ENCODE results near the gene CCDC71L.

Gene CCDC71L

GRCh38 chr7:106609416-106609815 lies 51.5 kb downstream of the CCDC71L start:
- no peak overlapping the region for H3K4me3 ChIP-seq (ENCODE audit: low read depth, low read length)

DNA sequence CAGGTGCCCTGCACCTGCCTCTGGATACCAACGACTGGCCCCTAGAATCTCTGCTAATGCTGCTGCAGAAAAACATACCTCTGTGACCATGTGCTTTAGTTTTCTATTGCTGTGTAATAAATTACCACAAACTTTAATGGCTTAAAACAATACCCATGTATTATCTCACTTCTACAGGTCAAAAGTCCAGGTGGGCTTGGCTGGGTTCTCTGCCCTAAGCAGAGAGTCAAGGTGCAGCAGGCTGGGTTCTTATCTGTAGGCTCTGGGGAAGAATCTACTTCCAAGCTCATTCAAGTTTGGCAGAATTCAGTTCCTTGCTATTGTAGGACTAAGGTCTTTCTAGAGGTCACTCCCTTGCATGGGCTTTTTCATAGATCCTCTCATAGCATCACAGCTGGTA lies 52.3 kb downstream of the CCDC71L start:
- H3K4me3 ChIP-seq (ENCODE audit: low read depth, low read length): no peak overlapping the region
